ENCODE data around the gene SCML2.
A peak's percentile ranks its signal among the peaks of the same experiment; 100 is the strongest.
"Not testable (repeated sequence)": the region's sequence is repeated elsewhere in the genome, so short reads cannot be mapped to it uniquely, and the experiment has no call there.

The SCML2 gene

DNA sequence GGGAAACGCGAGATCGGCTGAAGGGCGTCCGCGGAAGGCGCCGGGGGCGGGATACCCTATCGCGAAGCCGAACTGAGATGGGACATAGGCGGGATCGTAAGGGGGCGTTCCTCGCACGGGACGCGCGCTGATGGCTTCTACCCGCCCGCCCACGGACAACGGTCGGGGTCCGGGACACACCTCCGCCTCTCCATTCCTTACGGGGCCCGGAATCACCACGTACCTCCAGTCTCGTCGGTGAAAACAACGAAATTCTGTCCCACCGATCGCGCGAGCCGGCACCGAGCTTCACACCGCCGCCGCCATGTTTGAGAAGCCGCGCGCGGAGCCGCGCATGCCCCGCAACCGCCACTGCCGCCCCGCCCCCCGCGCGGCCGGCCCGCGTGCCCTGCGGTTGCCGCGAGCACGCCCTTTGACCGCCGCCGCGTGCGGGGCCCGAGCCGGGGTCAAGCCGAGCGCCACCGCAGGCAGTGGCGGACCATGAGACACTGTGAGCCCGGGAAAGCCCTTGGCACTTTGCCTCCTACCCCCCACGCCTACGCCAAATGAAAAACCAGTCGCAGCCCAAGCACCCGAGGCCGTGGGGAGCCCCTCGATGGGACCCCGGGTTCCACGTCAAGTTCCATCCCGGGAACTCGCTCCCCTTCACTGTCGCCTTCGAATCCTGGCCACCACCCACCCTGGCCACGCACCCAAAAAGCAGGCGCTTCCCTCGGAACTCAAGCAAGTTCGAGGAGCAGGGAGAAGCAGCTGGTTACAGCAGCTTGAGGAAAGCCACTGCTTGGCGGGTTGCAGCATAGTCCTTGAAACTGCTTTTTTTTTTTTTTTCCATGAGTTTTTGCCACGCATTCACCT, at the start of gene SCML2:
TSS of gene SCML2 (minus strand) at position 320 of the 855 bp plus-strand sequence. CDS start 20,617 bp downstream, outside the sequence.
- no peaks in the 10 kb centered on the region for H3K36me3 ChIP-seq (ENCODE audit: control insufficient read depth, insufficient read depth, low read length, severe bottlenecking)
- no peaks in the 10 kb centered on the region for H3K9me3 ChIP-seq (ENCODE audit: control insufficient read depth, low read length)
- H3K27me3 ChIP-seq (replicated peaks; ENCODE audit: control insufficient read depth, insufficient read depth, low read length), result peaks cover 11% of the 10 kb centered on the region
- DNase-seq (ENCODE audit: low read depth), result peak; percentile 71
- no peaks in the 10 kb centered on the region for H3K4me1 ChIP-seq (ENCODE audit: control insufficient read depth, insufficient read depth, low read length)
- H3K4me3 ChIP-seq (ENCODE audit: low read length), result peak within 1 kb of the TSS; percentile 74
- H3K9ac ChIP-seq (ENCODE audit: low read length), result peak within 1 kb of the TSS; percentile 53

DNA sequence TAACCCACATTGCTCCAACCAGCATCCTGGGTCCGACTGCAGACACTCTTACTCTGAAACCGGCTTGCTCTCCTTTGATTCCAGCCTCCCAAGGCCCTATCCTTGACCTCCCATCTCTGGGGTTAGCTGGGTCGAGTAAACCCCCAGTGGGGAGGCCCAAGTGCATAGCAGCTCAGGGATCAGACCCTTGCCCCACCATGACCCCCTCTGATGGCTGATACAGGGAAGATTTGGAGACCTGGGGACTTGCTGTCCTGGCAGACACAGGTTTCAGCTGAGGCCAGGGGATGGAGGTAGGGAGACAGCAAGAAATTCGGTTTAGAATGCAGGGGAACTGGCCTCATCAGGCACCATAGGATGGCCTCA, 47.3 kb upstream of the SCML2 start:
- Histone ChIP-seq H3K4me3 (ENCODE audit: low read length) (no peak overlapping the region), H3K4me1 (ENCODE audit: control insufficient read depth, insufficient read depth, low read length) (no peaks in the 10 kb centered on the region), H3K9ac (ENCODE audit: low read length) (no peak overlapping the region), H3K27me3 (replicated peaks; ENCODE audit: control insufficient read depth, insufficient read depth, low read length) (peaks cover 17% of the 10 kb centered on the region), H3K36me3 (ENCODE audit: control insufficient read depth, insufficient read depth, low read length, severe bottlenecking) (no peaks in the 10 kb centered on the region), H3K9me3 (ENCODE audit: control insufficient read depth, low read length) (peaks cover 6% of the 10 kb centered on the region)
- DNase-seq (ENCODE audit: low read depth), result no peak

DNA sequence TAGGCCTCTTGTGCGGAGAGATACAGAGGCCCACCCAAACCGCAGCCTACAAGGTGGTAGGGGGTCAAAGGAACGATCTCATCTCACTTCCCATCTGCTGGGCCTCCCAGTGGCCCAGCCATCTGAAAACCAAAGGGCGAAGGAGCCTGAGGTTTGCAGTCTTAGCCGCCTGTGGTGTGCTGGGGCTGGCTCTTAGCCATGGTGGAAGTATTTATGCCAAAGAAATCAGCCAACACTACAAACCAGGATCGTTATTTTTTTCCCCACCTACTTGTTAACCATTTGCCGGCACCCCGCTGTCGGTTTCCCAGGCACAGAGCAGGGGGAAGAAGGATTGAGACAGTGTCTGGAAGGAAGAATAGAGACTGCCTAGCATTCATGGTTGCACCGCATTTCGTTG, 40.0 kb upstream of the SCML2 start:
- no peak for DNase-seq (ENCODE audit: low read depth)
- Histone ChIP-seq H3K36me3 (ENCODE audit: control insufficient read depth, insufficient read depth, low read length, severe bottlenecking) (no peaks in the 10 kb centered on the region), H3K9ac (ENCODE audit: low read length) (no peak overlapping the region), H3K4me1 (ENCODE audit: control insufficient read depth, insufficient read depth, low read length) (no peaks in the 10 kb centered on the region), H3K27me3 (replicated peaks; ENCODE audit: control insufficient read depth, insufficient read depth, low read length) (peaks cover 17% of the 10 kb centered on the region), H3K9me3 (ENCODE audit: control insufficient read depth, low read length) (no peaks in the 10 kb centered on the region), H3K4me3 (ENCODE audit: low read length) (no peak overlapping the region)

DNA sequence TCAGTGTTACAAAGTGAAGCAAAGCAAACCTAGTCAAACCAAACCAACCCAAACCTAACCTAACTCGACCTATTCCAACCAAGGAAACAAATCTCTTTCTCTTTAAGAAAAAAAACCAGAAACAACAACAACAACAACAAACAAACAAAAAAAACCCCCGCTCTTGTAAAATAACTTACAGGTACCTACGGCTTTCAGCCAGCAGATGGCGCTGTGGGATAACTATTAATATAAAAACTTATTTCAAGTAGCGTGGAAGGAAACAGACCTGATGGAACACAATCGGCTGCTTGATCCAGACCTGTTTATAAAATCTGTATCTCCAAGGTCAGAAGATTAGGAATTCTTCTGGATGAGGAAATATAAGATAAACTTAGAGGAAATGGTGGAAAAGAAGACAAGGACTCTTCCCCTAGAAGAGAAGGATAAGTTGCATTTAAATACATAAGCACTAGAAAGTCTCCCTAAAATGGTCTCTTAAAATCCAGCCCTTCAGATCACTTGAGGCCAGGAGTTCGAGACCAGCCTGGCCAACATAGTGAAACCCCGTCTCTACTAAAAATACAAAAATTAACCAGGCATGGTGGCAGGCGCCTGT, 36.6 kb upstream of the SCML2 start:
- Histone ChIP-seq H3K9ac (ENCODE audit: low read length) (no peak overlapping the region), H3K4me3 (ENCODE audit: low read length) (no peak overlapping the region), H3K27me3 (replicated peaks; ENCODE audit: control insufficient read depth, insufficient read depth, low read length) (peaks cover 20% of the 10 kb centered on the region), H3K36me3 (ENCODE audit: control insufficient read depth, insufficient read depth, low read length, severe bottlenecking) (no peaks in the 10 kb centered on the region), H3K4me1 (ENCODE audit: control insufficient read depth, insufficient read depth, low read length) (no peaks in the 10 kb centered on the region), H3K9me3 (ENCODE audit: control insufficient read depth, low read length) (no peaks in the 10 kb centered on the region)
- peak; percentile 85 for DNase-seq (ENCODE audit: low read depth)

DNA sequence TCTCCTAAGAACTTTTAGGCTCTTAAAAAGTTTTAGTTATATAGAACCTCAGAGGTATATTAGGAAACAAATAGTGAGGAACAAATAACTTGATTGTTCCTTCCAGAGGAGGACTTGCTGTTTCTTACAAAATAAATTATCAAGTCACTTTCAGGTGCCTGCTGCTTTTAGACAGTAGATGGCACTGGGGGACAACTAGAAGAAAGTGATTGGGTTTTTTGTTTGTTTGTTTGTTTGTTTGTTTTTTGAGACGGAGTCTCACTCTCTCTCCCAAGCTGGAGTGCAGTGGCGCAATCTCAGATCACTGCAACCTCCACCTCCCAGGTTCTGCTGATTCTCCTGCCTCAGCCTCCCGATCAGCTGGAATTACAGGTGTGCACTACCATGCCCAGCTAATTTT, 35.5 kb upstream of the SCML2 start:
- H3K4me1 ChIP-seq (ENCODE audit: control insufficient read depth, insufficient read depth, low read length), result no peaks in the 10 kb centered on the region
- DNase-seq (ENCODE audit: low read depth), result no peak
- H3K9me3 ChIP-seq (ENCODE audit: control insufficient read depth, low read length), result no peaks in the 10 kb centered on the region
- H3K27me3 ChIP-seq (replicated peaks; ENCODE audit: control insufficient read depth, insufficient read depth, low read length), result peaks cover 20% of the 10 kb centered on the region
- no peaks in the 10 kb centered on the region for H3K36me3 ChIP-seq (ENCODE audit: control insufficient read depth, insufficient read depth, low read length, severe bottlenecking)
- H3K9ac ChIP-seq (ENCODE audit: low read length), result no peak overlapping the region
- no peak overlapping the region for H3K4me3 ChIP-seq (ENCODE audit: low read length)

DNA sequence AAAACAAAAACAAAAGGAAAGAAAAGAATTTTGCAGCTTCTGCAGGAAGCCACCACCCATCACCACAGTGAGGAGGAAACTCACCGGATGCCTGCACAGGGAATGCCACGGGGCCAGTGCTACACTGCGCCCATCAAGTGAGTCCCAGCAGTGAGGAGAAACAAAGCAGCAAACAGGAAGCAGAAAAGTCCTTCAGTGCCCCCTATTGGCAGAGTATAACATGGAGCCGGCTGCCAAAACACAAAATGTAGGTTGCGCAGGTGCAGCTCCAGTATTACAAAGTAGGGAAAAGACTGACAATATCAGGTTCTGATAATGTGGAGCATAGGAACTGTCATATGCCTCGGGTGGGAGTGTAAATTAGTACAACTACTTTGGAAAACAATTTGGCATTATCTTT, 23.3 kb upstream of the SCML2 start:
- Histone ChIP-seq H3K4me1 (ENCODE audit: control insufficient read depth, insufficient read depth, low read length) (no peaks in the 10 kb centered on the region), H3K27me3 (replicated peaks; ENCODE audit: control insufficient read depth, insufficient read depth, low read length) (peaks cover 19% of the 10 kb centered on the region), H3K4me3 (ENCODE audit: low read length) (no peak overlapping the region), H3K36me3 (ENCODE audit: control insufficient read depth, insufficient read depth, low read length, severe bottlenecking) (no peaks in the 10 kb centered on the region), H3K9ac (ENCODE audit: low read length) (no peak overlapping the region), H3K9me3 (ENCODE audit: control insufficient read depth, low read length) (peaks cover 2% of the 10 kb centered on the region)
- peak; percentile 40 for DNase-seq (ENCODE audit: low read depth)

DNA sequence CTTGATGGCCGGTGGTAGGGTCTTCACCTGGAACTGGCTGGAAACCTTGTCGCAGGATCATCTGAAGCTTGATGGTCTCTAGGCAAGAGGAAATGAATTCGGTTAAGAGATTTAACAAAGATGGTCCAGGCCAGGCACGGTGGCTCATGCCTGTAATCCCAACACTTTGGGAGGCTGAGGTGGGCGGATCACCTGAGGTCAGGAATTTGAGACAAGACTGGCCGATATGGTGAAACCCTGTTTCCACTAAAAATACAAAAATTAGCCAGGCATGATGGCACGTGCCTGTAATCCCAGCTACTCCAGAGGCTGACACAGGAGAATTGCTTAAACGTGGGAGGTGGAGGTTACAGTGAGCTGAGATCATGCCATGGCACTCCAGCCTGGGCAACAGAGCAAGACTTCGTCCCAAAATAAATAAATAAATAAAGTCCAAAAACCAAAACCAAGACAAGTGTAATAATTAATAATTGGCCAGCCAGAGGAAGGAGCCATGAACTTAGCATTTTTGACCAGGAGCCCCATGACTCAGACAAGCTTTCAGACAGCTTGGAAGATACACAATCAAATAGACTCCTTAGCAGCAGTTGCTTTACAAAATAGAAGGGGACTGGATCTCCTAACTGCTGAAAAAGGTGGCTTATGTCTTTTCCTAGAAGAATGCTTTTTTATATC, 20.8 kb upstream of the SCML2 start:
- H3K4me3 ChIP-seq (ENCODE audit: low read length); H3K36me3 ChIP-seq (ENCODE audit: control insufficient read depth, insufficient read depth, low read length, severe bottlenecking); H3K4me1 ChIP-seq (ENCODE audit: control insufficient read depth, insufficient read depth, low read length); DNase-seq (ENCODE audit: low read depth); H3K9ac ChIP-seq (ENCODE audit: low read length); H3K9me3 ChIP-seq (ENCODE audit: control insufficient read depth, low read length): not testable (repeated sequence)
- peaks cover 24% of the 10 kb centered on the region for H3K27me3 ChIP-seq (replicated peaks; ENCODE audit: control insufficient read depth, insufficient read depth, low read length)

GRCh38 chrX:18369096-18369495, 14.6 kb upstream of the SCML2 start:
- peaks cover 23% of the 10 kb centered on the region for H3K27me3 ChIP-seq (replicated peaks; ENCODE audit: control insufficient read depth, insufficient read depth, low read length)
- H3K9ac ChIP-seq (ENCODE audit: low read length); H3K36me3 ChIP-seq (ENCODE audit: control insufficient read depth, insufficient read depth, low read length, severe bottlenecking); H3K9me3 ChIP-seq (ENCODE audit: control insufficient read depth, low read length); H3K4me1 ChIP-seq (ENCODE audit: control insufficient read depth, insufficient read depth, low read length); DNase-seq (ENCODE audit: low read depth); H3K4me3 ChIP-seq (ENCODE audit: low read length): not testable (repeated sequence)

- H3K9ac ChIP-seq (ENCODE audit: low read length), result no peak overlapping the region
- H3K9me3 ChIP-seq (ENCODE audit: control insufficient read depth, low read length), result no peaks in the 10 kb centered on the region
- peaks cover 20% of the 10 kb centered on the region for H3K27me3 ChIP-seq (replicated peaks; ENCODE audit: control insufficient read depth, insufficient read depth, low read length)
- no peak overlapping the region for H3K4me3 ChIP-seq (ENCODE audit: low read length)
- no peak for DNase-seq (ENCODE audit: low read depth)
- H3K36me3 ChIP-seq (ENCODE audit: control insufficient read depth, insufficient read depth, low read length, severe bottlenecking), result no peaks in the 10 kb centered on the region
- no peaks in the 10 kb centered on the region for H3K4me1 ChIP-seq (ENCODE audit: control insufficient read depth, insufficient read depth, low read length)
These were observed 13.9 kb upstream of the SCML2 start for GRCh38 chrX:18368402-18368801.

GRCh38 chrX:18360867-18361266, 6.4 kb upstream of the SCML2 start:
- Histone ChIP-seq H3K4me1 (ENCODE audit: control insufficient read depth, insufficient read depth, low read length) (no peaks in the 10 kb centered on the region), H3K9me3 (ENCODE audit: control insufficient read depth, low read length) (no peaks in the 10 kb centered on the region), H3K36me3 (ENCODE audit: control insufficient read depth, insufficient read depth, low read length, severe bottlenecking) (no peaks in the 10 kb centered on the region), H3K27me3 (replicated peaks; ENCODE audit: control insufficient read depth, insufficient read depth, low read length) (peaks cover 29% of the 10 kb centered on the region), H3K4me3 (ENCODE audit: low read length) (no peak overlapping the region), H3K9ac (ENCODE audit: low read length) (no peak overlapping the region)
- DNase-seq (ENCODE audit: low read depth), result no peak

- Histone ChIP-seq H3K36me3 (ENCODE audit: control insufficient read depth, insufficient read depth, low read length, severe bottlenecking) (no peaks in the 10 kb centered on the region), H3K4me1 (ENCODE audit: control insufficient read depth, insufficient read depth, low read length) (no peaks in the 10 kb centered on the region), H3K9me3 (ENCODE audit: control insufficient read depth, low read length) (no peaks in the 10 kb centered on the region), H3K27me3 (replicated peaks; ENCODE audit: control insufficient read depth, insufficient read depth, low read length) (peaks cover 8% of the 10 kb centered on the region), H3K4me3 (ENCODE audit: low read length) (peak overlapping the region; percentile 74), H3K9ac (ENCODE audit: low read length) (peak overlapping the region; percentile 53)
- peak; percentile 29 for DNase-seq (ENCODE audit: low read depth)
These were observed 538 bp downstream of the SCML2 start for GRCh38 chrX:18353931-18354368.
